ENCODE results near the gene CDK11B. TPM values are rescaled to one million over a fixed set of nuclear protein-coding genes. Genes with fewer than 3 reads are reported as not detected.

Gene CDK11B
- total RNA-seq, 1 experiment from 2014 or later: 38.6 TPM

DNA sequence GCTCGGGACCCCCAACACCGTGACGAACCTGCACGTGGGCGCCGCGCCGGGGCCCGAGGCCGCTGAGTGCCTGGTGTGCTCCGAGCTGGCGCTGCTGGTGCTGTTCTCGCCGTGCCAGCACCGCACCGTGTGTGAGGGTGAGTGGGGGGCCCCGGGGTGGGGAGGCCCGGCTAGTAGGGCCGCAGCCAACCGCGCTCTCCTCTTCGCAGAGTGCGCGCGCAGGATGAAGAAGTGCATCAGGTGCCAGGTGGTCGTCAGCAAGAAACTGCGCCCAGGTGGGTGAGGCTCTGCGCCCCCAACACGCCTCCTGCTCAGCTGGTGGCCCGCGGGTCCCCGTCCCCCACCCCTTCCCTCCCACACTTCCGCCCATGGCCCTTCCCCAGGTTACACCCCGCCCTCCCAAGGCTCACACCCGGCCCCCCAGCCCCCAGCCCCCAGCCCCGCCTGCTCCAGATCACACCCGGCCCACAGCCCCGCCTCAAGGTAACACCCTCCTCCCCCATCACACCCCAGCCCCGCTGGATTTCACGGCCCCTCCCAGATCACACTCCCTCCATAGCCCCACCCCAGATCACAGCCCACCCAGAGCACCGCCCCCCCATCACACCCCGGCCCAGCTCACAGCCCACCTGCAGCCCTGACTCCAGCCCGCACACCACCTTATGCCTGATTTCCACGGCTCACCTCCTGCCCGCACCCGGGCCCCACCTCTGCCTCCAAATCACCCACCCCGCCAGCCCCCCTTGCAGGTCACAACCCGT is 29.2 kb downstream of the CDK11B start:
- Histone ChIP-seq H3F3A (ENCODE audit: low read length, unreplicated experiment) (no peaks in the 10 kb centered on the region), H3K9ac (ENCODE audit: low read length) (no peak overlapping the region), H3K27me3 (ENCODE audit: low read length) (no peaks in the 10 kb centered on the region), H3K4me1 (ENCODE audit: insufficient read depth, low read length) (peaks cover 7% of the 10 kb centered on the region; the same call in 1 of the 2 replicates), H3K4me2 (ENCODE audit: low read length) (no peak overlapping the region), H3K9me3 (ENCODE audit: low read length) (no peaks in the 10 kb centered on the region), H3K36me3 (ENCODE audit: low read depth, low read length) (no peaks in the 10 kb centered on the region), H4K20me1 (ENCODE audit: low read length) (no peaks in the 10 kb centered on the region), H2AFZ (ENCODE audit: low read length) (no peak overlapping the region), H3K27ac (ENCODE audit: low read length) (no peak overlapping the region), H3K4me3 (ENCODE audit: low read length) (no peak overlapping the region), H3K79me2 (ENCODE audit: low read length) (no peaks in the 10 kb centered on the region), H3K9me2 (replicated peaks; ENCODE audit: low read length) (no peaks in the 10 kb centered on the region)
- intact Hi-C loops (cut with micrococcal nuclease): no loop called here
- DNase-seq (no peak), ATAC-seq (no peak)
- POLR2A ChIA-PET (ENCODE audit: unreplicated experiment): no interaction called here
- no TSS peak for BruUV-seq (replicated peaks)
- CTCF ChIA-PET: no interaction called here
- no peak for TF ChIP-seq EZH2 (IDR thresholded peaks at IDR 0.05; ENCODE audit: low read length, unreplicated experiment)
- TF ChIP-seq EZH2phosphoT487 (IDR thresholded peaks at IDR 0.05; ENCODE audit: borderline replicate concordance, low read length): no peak
- TF ChIP-seq, protein P1, sequence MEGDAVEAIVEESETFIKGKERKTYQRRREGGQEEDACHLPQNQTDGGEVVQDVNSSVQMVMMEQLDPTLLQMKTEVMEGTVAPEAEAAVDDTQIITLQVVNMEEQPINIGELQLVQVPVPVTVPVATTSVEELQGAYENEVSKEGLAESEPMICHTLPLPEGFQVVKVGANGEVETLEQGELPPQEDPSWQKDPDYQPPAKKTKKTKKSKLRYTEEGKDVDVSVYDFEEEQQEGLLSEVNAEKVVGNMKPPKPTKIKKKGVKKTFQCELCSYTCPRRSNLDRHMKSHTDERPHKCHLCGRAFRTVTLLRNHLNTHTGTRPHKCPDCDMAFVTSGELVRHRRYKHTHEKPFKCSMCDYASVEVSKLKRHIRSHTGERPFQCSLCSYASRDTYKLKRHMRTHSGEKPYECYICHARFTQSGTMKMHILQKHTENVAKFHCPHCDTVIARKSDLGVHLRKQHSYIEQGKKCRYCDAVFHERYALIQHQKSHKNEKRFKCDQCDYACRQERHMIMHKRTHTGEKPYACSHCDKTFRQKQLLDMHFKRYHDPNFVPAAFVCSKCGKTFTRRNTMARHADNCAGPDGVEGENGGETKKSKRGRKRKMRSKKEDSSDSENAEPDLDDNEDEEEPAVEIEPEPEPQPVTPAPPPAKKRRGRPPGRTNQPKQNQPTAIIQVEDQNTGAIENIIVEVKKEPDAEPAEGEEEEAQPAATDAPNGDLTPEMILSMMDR (conservative IDR thresholded peaks at IDR 0.05; ENCODE audit: low read depth, low read length): no peak

DNA sequence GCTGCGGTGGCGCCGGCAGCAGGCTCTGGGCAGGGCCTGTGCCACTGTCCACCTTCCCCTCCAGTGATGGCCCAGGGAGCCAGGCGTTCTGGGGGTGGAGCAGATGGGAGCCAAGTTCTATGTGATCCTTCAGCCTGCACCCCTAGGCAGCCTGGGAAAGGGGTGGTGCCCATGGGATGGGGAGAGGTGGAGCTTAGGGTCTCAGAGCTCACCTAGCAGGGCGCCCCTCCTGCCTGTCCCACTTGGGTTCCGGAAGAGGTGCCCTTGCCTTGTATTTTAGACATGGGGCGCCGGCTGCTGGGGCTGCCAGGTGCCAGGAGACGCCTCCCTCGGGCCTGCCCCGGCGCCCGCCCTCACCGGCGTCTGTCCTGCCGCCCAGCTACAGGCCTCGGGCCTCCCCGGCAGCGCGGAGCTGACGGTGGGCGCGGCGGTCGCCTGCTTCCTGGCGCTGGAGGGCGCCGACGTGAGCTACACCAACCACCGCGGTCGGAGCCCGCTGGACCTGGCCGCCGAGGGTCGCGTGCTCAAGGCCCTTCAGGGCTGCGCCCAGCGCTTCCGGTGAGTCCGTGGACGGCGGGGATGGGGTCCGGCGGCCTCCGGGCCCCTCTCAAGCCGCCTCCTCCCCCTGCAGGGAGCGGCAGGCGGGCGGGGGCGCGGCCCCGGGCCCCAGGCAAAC is 29.9 kb downstream of the CDK11B start:
- ATAC-seq (peak; percentile 8; the same call in 1 of the 2 replicates), DNase-seq (peak; percentile 30)
- ChIA-PET POLR2A (ENCODE audit: unreplicated experiment) (no interaction called here), CTCF (no interaction called here)
- Histone ChIP-seq H3K4me1 (ENCODE audit: insufficient read depth, low read length) (peaks cover 7% of the 10 kb centered on the region; the same call in 1 of the 2 replicates), H3K9me3 (ENCODE audit: low read length) (no peaks in the 10 kb centered on the region), H4K20me1 (ENCODE audit: low read length) (no peaks in the 10 kb centered on the region), H3K9me2 (replicated peaks; ENCODE audit: low read length) (no peaks in the 10 kb centered on the region), H3K27ac (ENCODE audit: low read length) (no peak overlapping the region), H3K79me2 (ENCODE audit: low read length) (no peaks in the 10 kb centered on the region), H3K4me2 (ENCODE audit: low read length) (no peak overlapping the region), H3K36me3 (ENCODE audit: low read depth, low read length) (no peaks in the 10 kb centered on the region), H2AFZ (ENCODE audit: low read length) (no peak overlapping the region), H3K4me3 (ENCODE audit: low read length) (no peak overlapping the region), H3F3A (ENCODE audit: low read length, unreplicated experiment) (no peaks in the 10 kb centered on the region), H3K27me3 (ENCODE audit: low read length) (no peaks in the 10 kb centered on the region), H3K9ac (ENCODE audit: low read length) (no peak overlapping the region)
- TF ChIP-seq, protein P1 (conservative IDR thresholded peaks at IDR 0.05; ENCODE audit: low read depth, low read length): no peak
- TF ChIP-seq EZH2 (IDR thresholded peaks at IDR 0.05; ENCODE audit: low read length, unreplicated experiment) (no peak), EZH2phosphoT487 (IDR thresholded peaks at IDR 0.05; ENCODE audit: borderline replicate concordance, low read length) (no peak)
- no TSS peak for BruUV-seq (replicated peaks)
- intact Hi-C loops (cut with micrococcal nuclease): no loop called here

All from PC-3 (cell line).